ENCODE measurements around the gene AMACR. TPM values are rescaled to one million over a fixed set of nuclear protein-coding genes. Genes with fewer than 3 reads are reported as not detected.

Gene AMACR
- total RNA-seq, 2 experiments from 2014 or later: 4.5 to 5.0 TPM

- no TSS peak for BruUV-seq (replicated peaks)
- ChIA-PET CTCF (ENCODE audit: unreplicated experiment) (no interaction called here), POLR2A (interaction anchor here (0.7 kb wide), 1 partner anchor 991 kb away, joined by 3 read pairs; no protein-coding TSS in a partner anchor)
- H3K79me2 ChIP-seq (ENCODE audit: insufficient read depth, low read depth, low read length): no peaks in the 10 kb centered on the region
- peaks cover 19% of the 10 kb centered on the region for H3K4me1 ChIP-seq (ENCODE audit: insufficient read depth, low read length, poor library complexity, severe bottlenecking)
- no peak overlapping the region for H3K27ac ChIP-seq (ENCODE audit: low read depth, low read length, poor library complexity, severe bottlenecking)
- H2AFZ ChIP-seq (ENCODE audit: low read length): no peak overlapping the region
- H3K4me3 ChIP-seq (ENCODE audit: low read depth, low read length, poor library complexity, severe bottlenecking): no peak overlapping the region
- H3K36me3 ChIP-seq (ENCODE audit: insufficient read depth, low read length): no peaks in the 10 kb centered on the region
- no peak overlapping the region for H3K4me2 ChIP-seq (ENCODE audit: low read length)
- no peaks in the 10 kb centered on the region for H4K20me1 ChIP-seq (ENCODE audit: insufficient read depth, low read length)
- no peaks in the 10 kb centered on the region for H3K9me3 ChIP-seq (ENCODE audit: low read length)
- intact Hi-C loops (cut with micrococcal nuclease; ENCODE audit: unreplicated experiment): loop anchor here (10.0 kb wide), 1 partner anchor 561 kb away; the partner anchor contains the start of gene TARS1
- DNase-seq (ENCODE audit: low spot score): no peak
- no peaks in the 10 kb centered on the region for H3K9me2 ChIP-seq (ENCODE audit: insufficient read depth, low read length)
- no peak for TF ChIP-seq EZH2phosphoT487 (IDR thresholded peaks at IDR 0.05; ENCODE audit: borderline replicate concordance, low read depth, low read length)
- TF ChIP-seq CTCF (conservative IDR thresholded peaks at IDR 0.05; ENCODE audit: low read length): no peak
Measured at GRCh38 chr5:34005681-34006080, 2.2 kb downstream of the AMACR start.

GRCh38 chr5:34005211-34005610 is 2.6 kb downstream of the AMACR start:
- no peak overlapping the region for H2AFZ ChIP-seq (ENCODE audit: low read length)
- H3K4me2 ChIP-seq (ENCODE audit: low read length): no peak overlapping the region
- H3K4me3 ChIP-seq (ENCODE audit: low read depth, low read length, poor library complexity, severe bottlenecking): no peak overlapping the region
- intact Hi-C loops (cut with micrococcal nuclease; ENCODE audit: unreplicated experiment): loop anchor here (10.0 kb wide), 1 partner anchor 560 kb away; the partner anchor contains the start of gene TARS1
- H3K36me3 ChIP-seq (ENCODE audit: insufficient read depth, low read length): no peaks in the 10 kb centered on the region
- peaks cover 19% of the 10 kb centered on the region for H3K4me1 ChIP-seq (ENCODE audit: insufficient read depth, low read length, poor library complexity, severe bottlenecking)
- BruUV-seq (replicated peaks): no TSS peak
- ChIA-PET CTCF (ENCODE audit: unreplicated experiment) (no interaction called here), POLR2A (no interaction called here)
- H3K79me2 ChIP-seq (ENCODE audit: insufficient read depth, low read depth, low read length): no peaks in the 10 kb centered on the region
- H3K9me2 ChIP-seq (ENCODE audit: insufficient read depth, low read length): no peaks in the 10 kb centered on the region
- H3K27ac ChIP-seq (ENCODE audit: low read depth, low read length, poor library complexity, severe bottlenecking): no peak overlapping the region
- no peaks in the 10 kb centered on the region for H3K9me3 ChIP-seq (ENCODE audit: low read length)
- no peak for TF ChIP-seq CTCF (conservative IDR thresholded peaks at IDR 0.05; ENCODE audit: low read length)
- no peak for TF ChIP-seq EZH2phosphoT487 (IDR thresholded peaks at IDR 0.05; ENCODE audit: borderline replicate concordance, low read depth, low read length)
- no peak for DNase-seq (ENCODE audit: low spot score)
- no peaks in the 10 kb centered on the region for H4K20me1 ChIP-seq (ENCODE audit: insufficient read depth, low read length)

GRCh38 chr5:34003941-34004340 is 3.9 kb downstream of the AMACR start:
- CTCF ChIA-PET (ENCODE audit: unreplicated experiment): no interaction called here
- no peaks in the 10 kb centered on the region for H4K20me1 ChIP-seq (ENCODE audit: insufficient read depth, low read length)
- no peaks in the 10 kb centered on the region for H3K9me2 ChIP-seq (ENCODE audit: insufficient read depth, low read length)
- DNase-seq (ENCODE audit: low spot score): no peak
- H3K9me3 ChIP-seq (ENCODE audit: low read length): no peaks in the 10 kb centered on the region
- no peak overlapping the region for H2AFZ ChIP-seq (ENCODE audit: low read length)
- intact Hi-C loops (cut with micrococcal nuclease; ENCODE audit: unreplicated experiment): loop anchor here (10.0 kb wide), 1 partner anchor 559 kb away; the partner anchor contains the start of gene TARS1
- H3K4me2 ChIP-seq (ENCODE audit: low read length): no peak overlapping the region
- POLR2A ChIA-PET: no interaction called here
- no peak overlapping the region for H3K4me3 ChIP-seq (ENCODE audit: low read depth, low read length, poor library complexity, severe bottlenecking)
- TF ChIP-seq EZH2phosphoT487 (IDR thresholded peaks at IDR 0.05; ENCODE audit: borderline replicate concordance, low read depth, low read length): no peak
- no peak for TF ChIP-seq CTCF (conservative IDR thresholded peaks at IDR 0.05; ENCODE audit: low read length)
- BruUV-seq (replicated peaks): no TSS peak
- no peak overlapping the region for H3K27ac ChIP-seq (ENCODE audit: low read depth, low read length, poor library complexity, severe bottlenecking)
- H3K79me2 ChIP-seq (ENCODE audit: insufficient read depth, low read depth, low read length): no peaks in the 10 kb centered on the region
- no peaks in the 10 kb centered on the region for H3K36me3 ChIP-seq (ENCODE audit: insufficient read depth, low read length)
- H3K4me1 ChIP-seq (ENCODE audit: insufficient read depth, low read length, poor library complexity, severe bottlenecking): peaks cover 14% of the 10 kb centered on the region

Data from OCI-LY7 (cell line).